ENCODE results near the gene ST7.

Gene ST7

DNA sequence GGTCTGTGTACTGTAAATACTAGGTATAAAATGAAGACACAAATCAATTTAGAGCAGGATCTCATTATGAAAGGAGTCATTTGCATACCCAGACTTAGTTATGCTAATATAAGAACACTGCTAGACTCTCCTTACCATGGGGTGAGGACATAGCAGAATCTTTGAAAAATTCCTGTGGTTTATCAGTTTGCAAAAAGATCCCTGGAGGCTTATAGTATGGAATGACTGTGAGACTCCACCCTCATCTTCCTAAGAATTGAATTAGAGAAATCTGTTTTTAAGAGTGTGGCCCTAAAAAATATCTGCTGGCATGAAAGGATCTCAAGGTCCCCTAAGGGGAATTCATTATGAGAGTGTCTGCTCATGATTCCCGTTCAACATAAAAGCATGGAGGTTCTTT is 306.3 kb downstream of the ST7 start:
- no peaks in the 10 kb centered on the region for H3K36me3 ChIP-seq
- H3K4me3 ChIP-seq (ENCODE audit: low read depth, low read length) = no peak overlapping the region
- H3K27me3 ChIP-seq (ENCODE audit: insufficient read depth, low read depth, severe bottlenecking) = peaks cover 44% of the 10 kb centered on the region
- no peak for DNase-seq
- H3K27ac ChIP-seq = no peak overlapping the region
- H3K9me3 ChIP-seq (ENCODE audit: severe bottlenecking) = no peaks in the 10 kb centered on the region
- TF ChIP-seq, protein P1, sequence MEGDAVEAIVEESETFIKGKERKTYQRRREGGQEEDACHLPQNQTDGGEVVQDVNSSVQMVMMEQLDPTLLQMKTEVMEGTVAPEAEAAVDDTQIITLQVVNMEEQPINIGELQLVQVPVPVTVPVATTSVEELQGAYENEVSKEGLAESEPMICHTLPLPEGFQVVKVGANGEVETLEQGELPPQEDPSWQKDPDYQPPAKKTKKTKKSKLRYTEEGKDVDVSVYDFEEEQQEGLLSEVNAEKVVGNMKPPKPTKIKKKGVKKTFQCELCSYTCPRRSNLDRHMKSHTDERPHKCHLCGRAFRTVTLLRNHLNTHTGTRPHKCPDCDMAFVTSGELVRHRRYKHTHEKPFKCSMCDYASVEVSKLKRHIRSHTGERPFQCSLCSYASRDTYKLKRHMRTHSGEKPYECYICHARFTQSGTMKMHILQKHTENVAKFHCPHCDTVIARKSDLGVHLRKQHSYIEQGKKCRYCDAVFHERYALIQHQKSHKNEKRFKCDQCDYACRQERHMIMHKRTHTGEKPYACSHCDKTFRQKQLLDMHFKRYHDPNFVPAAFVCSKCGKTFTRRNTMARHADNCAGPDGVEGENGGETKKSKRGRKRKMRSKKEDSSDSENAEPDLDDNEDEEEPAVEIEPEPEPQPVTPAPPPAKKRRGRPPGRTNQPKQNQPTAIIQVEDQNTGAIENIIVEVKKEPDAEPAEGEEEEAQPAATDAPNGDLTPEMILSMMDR (IDR thresholded peaks at IDR 0.05; ENCODE audit: low read depth, low read length) = no peak

DNA sequence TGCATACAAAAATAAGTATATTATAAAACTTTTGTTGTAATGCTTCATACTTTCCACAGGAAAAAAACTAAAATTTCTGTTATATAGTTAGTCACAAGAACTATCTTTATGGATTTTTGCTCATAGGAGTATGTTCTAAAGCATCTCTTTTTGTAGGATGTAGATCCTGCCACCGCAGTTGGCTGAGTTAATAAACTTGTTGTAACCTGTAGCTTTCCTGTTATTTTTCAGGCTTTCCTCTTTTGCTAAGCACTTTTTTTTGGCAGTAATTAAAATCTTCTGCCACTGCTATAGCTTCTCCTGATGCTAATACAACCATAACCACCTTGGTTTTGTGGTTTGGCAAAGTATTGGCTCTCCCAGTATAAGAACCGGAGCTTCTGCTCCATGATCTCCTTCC is 309.2 kb downstream of the ST7 start:
- peaks cover 31% of the 10 kb centered on the region for H3K27me3 ChIP-seq (ENCODE audit: insufficient read depth, low read depth, severe bottlenecking)
- DNase-seq = no peak
- TF ChIP-seq, protein P1 (IDR thresholded peaks at IDR 0.05; ENCODE audit: low read depth, low read length) = no peak

DNA sequence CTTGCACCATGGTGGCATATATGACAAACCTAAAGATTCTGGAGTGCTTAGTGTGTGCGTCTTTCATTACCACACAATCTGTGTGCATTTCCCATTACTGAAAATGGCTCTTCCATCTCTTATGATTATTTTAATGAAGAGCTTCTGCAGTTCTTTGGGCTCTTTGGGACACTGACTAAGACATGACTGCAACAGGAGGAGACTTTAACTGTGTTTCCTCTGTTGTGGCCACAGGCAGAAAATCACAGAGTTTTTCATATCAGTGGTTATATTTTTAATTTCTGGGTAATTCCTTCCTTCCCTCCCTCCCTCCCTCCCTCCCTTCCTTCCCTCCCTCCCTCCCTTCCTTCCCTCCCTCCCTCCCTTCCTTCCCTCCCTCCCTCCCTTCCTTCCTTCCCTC is 311.4 kb downstream of the ST7 start:
- no peak for DNase-seq
- TF ChIP-seq, protein P1 (IDR thresholded peaks at IDR 0.05; ENCODE audit: low read depth, low read length) = no peak
- no peak overlapping the region for H3K4me3 ChIP-seq (ENCODE audit: low read depth, low read length)
- peaks cover 30% of the 10 kb centered on the region for H3K27me3 ChIP-seq (ENCODE audit: insufficient read depth, low read depth, severe bottlenecking)
- no peaks in the 10 kb centered on the region for H3K9me3 ChIP-seq (ENCODE audit: severe bottlenecking)
- no peaks in the 10 kb centered on the region for H3K36me3 ChIP-seq
- H3K27ac ChIP-seq = no peak overlapping the region

More for the DNA sequence above, 309.2 kb downstream of the ST7 start:
- no peaks in the 10 kb centered on the region for H3K9me3 ChIP-seq (ENCODE audit: severe bottlenecking)
- no peak overlapping the region for H3K27ac ChIP-seq
- H3K36me3 ChIP-seq = no peaks in the 10 kb centered on the region
- H3K4me3 ChIP-seq (ENCODE audit: low read depth, low read length) = no peak overlapping the region

DNA sequence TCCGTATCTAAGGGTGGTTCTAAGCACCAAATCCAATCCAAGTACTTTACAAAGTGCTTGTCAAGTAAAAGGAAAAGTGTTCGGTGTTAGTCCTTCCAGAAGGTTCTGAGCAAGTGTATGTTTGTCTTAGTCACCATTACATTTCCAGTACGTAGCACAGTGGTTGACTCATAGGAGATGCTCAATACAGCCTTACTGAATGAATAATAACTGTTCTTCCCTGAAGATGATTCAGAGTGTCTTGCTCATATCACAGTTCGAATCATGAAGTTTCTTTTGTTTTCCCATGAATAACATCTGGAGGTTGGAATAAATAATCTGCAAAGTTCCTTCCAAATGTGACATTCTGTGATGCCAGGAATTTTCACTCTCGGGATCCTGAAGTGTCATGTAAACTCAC is 316.1 kb downstream of the ST7 start:
- no peak for DNase-seq
- Histone ChIP-seq H3K4me3 (ENCODE audit: low read depth, low read length) (no peak overlapping the region), H3K36me3 (no peaks in the 10 kb centered on the region), H3K9me3 (ENCODE audit: severe bottlenecking) (no peaks in the 10 kb centered on the region), H3K27me3 (ENCODE audit: insufficient read depth, low read depth, severe bottlenecking) (peaks cover 59% of the 10 kb centered on the region), H3K27ac (no peak overlapping the region)
- TF ChIP-seq, protein P1 (IDR thresholded peaks at IDR 0.05; ENCODE audit: low read depth, low read length) = no peak

DNA sequence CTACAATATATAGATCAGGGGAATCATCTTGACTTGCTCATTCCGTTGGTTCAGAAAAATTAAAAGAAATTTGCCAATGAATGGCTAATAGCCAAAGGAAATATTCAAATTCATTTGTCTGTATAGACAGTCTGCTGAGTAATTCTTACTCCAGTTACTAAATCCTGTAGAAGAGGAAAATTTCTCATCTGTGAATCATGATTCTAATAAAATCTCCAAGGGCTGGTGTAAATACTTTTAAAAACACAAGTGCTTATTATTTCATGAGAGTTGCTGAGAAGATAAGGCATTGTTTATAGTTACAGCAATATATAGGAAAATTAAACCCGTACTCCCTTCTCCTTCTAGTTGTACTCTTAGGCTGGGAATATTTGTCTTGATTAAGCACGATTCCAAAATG is 316.6 kb downstream of the ST7 start:
- TF ChIP-seq, protein P1 (IDR thresholded peaks at IDR 0.05; ENCODE audit: low read depth, low read length) = no peak
- Histone ChIP-seq H3K9me3 (ENCODE audit: severe bottlenecking) (no peaks in the 10 kb centered on the region), H3K27ac (no peak overlapping the region), H3K36me3 (no peaks in the 10 kb centered on the region), H3K4me3 (ENCODE audit: low read depth, low read length) (no peak overlapping the region), H3K27me3 (ENCODE audit: insufficient read depth, low read depth, severe bottlenecking) (peaks cover 64% of the 10 kb centered on the region)
- no peak for DNase-seq

DNA sequence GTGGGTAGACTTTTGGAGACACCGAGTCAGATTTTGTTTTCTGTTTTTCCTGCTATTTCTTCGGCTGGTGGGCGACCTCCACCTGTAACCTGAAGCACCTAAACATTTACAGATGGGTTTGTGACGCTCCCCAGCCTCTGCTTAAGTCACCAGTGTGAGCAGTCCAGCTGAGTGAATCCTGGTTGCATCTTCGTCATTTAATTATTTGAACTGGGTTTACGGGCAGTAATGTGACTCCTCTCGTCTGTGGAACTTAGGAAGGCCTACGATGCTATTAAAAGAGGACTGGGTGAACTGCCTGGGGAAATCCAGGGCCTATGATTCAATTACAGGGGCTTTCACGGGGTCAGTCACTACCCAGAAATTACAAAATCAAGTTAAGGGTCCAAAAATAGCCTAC is 317.1 kb downstream of the ST7 start:
- no peak overlapping the region for H3K4me3 ChIP-seq (ENCODE audit: low read depth, low read length)
- no peak overlapping the region for H3K27ac ChIP-seq
- H3K27me3 ChIP-seq (ENCODE audit: insufficient read depth, low read depth, severe bottlenecking) = peaks cover 69% of the 10 kb centered on the region
- TF ChIP-seq, protein P1 (IDR thresholded peaks at IDR 0.05; ENCODE audit: low read depth, low read length) = no peak
- no peaks in the 10 kb centered on the region for H3K9me3 ChIP-seq (ENCODE audit: severe bottlenecking)
- H3K36me3 ChIP-seq = no peaks in the 10 kb centered on the region
- no peak for DNase-seq
